Measurements from ENCODE around the gene ZNF324.

- no peak for TF ChIP-seq POLR2A (IDR thresholded peaks at IDR 0.05; ENCODE audit: low read length)
- TF ChIP-seq GATA1 (IDR thresholded peaks at IDR 0.05; ENCODE audit: low read depth, low read length) = no peak
Observed at GRCh38 chr19:58460039-58460438, 6.8 kb upstream of the ZNF324 start.
